GM18519 (cell line): ENCODE results near the gene ATN1.

ENCODE experiments used
- ATAC-seq: cut with Tn5 transposase; IDR thresholded peaks from one replicate; pipeline ENCODE4 v1.9.1; 2021; ENCODE audit warnings: mild to moderate bottlenecking, moderate library complexity; ENCODE audit not compliant: unreplicated experiment, low FRiP score

ATN1 gene

DNA sequence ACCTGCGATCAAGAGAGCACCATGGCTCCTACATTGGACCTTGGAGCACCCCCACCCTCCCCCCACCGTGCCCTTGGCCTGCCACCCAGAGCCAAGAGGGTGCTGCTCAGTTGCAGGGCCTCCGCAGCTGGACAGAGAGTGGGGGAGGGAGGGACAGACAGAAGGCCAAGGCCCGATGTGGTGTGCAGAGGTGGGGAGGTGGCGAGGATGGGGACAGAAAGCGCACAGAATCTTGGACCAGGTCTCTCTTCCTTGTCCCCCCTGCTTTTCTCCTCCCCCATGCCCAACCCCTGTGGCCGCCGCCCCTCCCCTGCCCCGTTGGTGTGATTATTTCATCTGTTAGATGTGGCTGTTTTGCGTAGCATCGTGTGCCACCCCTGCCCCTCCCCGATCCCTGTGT is 14.0 kb downstream of the ATN1 start:
- ATAC-seq: no peak

DNA sequence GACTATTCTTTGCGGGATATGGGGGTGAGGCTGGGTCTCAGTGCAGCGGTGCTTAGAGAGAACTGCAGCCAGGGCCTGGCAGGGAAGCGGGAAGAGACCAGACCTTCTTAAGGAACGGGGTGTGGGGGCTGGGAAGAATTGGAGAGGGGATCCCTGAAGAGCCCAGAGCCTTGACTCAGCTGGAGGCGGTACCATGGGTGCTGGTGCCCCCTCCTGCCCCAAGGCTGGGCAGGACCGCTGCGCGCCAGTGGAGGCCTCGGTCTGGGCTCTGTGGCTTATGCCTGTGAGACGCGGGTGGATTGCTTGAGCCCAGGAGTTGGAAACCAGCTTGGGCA is 14.5 kb downstream of the ATN1 start:
- no peak for ATAC-seq

DNA sequence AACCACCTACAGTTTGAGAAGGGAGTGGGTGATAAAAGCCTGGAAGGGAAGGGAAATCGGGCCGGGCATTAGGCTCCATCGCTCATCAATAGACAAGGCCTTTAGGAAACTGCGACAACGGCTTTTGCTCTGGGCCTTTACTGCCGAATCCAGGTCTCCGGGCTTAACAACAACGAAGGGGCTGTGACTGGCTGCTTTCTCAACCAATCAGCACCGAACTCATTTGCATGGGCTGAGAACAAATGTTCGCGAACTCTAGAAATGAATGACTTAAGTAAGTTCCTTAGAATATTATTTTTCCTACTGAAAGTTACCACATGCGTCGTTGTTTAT is 15.6 kb downstream of the ATN1 start:
- ATAC-seq: no peak

DNA sequence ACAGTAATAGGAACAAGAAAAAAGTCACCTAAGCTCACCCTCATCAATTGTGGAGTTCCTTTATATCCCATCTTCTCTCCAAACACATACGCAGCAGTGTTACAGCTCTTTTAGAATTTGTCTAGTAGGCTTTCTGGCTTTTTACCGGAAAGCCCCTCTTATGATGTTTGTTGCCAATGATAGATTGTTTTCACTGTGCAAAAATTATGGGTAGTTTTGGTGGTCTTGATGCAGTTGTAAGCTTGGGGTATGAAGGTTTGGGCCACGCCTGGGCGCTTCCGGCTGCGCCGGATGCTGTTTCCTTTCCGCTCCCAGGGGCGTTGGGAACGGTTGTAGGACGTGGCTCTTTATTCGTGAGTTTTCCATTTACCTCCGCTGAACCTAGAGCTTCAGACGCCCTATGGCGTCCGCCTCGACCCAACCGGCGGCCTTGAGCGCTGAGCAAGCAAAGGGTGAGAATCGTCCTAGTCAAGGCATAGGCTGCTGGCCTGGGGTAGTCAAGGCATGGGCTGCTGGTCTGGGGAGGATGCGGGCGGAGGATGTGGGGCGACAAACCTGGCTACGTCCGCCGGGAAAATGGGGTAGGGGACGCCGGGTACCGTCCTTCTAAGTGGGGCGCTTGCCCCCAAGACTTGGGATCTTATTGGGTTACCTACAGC is 16.1 kb downstream of the ATN1 start, which contains the start of the genes C12orf57 and RNU7-1:
Gene C12orf57, plus strand, starts transcription at position 301 of the 659 bp plus-strand sequence. Its CDS starts 100 bp downstream, at position 401.
Gene RNU7-1, plus strand, starts transcription at position 95 of the 659 bp plus-strand sequence.
- no peak for ATAC-seq

DNA sequence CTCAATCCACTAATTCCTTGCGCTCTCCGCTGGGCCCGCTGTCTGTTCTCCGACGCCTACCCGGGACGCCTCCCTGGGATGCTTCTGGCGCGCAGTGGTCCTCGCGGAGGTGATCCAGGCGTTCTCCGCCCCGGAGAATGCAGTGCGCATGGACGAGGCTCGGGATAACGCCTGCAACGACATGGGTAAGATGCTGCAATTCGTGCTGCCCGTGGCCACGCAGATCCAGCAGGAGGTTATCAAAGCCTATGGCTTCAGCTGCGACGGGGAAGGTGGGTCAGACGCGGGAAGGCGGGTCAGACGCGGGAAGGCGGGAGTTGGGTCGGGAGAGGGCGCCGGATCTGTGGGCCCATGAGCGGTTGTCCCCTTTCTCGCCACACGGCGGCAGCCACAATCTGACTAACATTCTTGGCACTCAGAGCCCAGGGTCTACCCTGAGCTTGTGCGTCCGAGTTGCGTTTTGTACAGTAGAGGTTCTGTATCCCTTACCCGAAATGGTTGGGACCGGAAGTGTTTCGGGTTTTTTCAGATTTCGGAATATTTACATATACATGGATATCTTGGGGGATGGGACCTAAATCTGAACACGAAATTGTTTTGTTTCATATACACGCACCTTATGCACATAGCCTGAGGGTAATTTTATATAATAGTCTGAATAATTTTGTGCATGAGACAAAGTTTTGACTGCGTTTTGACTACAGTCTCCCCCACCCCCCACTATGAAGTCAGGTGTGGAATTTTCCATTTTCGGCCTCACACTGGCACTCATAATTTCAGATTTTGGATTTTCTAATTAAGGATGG is 16.8 kb downstream of the ATN1 start:
- ATAC-seq: no peak

DNA sequence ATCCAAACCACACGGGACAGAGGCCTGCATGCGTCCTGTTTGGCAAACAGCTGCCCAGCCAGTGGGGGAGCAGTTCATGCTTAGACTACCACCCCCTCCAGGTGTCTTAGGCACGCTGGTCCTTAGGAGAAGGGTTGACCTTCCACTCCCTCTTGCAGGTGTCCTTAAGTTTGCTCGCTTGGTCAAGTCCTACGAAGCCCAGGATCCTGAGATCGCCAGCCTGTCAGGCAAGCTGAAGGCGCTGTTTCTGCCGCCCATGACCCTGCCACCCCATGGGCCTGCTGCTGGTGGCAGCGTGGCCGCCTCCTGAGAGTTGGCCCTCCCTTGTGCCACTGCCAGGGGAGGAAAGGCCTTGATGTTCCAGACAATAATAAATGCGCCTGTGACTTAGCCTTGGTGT is 17.9 kb downstream of the ATN1 start:
- no peak for ATAC-seq

DNA sequence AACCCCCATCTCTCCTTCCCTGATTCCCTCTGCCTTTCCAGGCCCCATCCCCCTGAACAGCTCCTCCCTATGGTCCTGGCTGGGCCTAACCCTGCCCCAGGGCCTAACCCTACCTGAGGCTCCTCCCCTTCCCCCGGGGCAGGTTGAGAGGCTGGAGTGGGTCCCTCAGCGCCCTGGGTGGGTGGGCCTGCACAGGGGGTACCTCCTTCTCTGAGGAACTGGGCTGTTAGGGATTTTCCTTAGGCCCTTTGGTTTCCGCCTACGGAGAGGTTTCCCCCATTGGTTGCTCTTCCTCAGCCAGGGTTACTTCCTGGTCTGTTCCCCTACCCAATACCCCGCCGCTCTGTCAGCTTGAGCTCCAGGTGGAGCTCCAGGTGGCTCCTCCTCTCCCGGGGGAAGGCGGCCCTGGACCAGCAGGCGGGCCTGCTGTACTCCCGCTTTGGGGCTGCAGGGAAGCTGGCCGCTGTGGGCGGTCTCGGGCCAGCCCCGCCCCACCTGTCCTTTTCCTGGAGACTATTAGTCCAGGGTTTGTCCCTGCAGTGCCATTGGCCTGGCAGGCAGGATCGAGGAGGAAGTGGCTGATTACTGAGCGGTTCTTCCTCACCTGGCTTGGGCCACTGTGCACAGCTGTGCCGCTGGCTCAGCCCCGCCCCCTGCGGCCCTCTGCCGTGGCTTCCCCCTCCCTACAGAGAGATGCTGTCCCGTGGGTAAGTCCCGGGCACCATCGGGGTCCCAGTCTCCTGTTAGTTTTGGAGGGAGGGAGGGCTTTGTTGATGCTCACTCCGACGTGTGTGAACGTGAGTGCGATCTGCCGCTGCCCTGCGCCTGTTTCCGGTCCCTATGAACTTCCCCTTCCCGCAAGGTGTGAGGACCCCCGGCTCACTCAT is 18.5 kb downstream of the ATN1 start:
- ATAC-seq: no peak

DNA sequence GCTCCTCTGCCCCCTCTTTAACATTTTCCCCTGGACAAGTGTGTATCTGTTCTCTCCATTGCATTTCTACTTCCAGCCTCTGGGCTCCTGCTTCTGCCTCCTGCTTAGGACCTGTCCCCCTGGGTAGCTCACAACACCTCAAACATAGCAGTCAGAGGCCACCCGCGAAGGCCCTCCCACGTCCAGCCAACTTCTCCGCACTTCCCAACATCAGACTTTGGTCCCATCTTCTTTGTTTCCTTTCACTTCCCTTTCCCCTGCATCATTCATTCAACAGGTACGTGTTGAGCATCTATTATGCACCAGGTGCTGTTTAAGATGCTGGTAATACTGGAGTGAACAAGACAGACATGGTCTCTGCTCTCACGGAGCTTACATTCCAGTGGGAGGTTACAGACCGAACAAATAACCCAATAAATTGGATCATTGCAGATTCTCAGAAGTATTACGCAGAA is 19.2 kb downstream of the ATN1 start:
- no peak for ATAC-seq

DNA sequence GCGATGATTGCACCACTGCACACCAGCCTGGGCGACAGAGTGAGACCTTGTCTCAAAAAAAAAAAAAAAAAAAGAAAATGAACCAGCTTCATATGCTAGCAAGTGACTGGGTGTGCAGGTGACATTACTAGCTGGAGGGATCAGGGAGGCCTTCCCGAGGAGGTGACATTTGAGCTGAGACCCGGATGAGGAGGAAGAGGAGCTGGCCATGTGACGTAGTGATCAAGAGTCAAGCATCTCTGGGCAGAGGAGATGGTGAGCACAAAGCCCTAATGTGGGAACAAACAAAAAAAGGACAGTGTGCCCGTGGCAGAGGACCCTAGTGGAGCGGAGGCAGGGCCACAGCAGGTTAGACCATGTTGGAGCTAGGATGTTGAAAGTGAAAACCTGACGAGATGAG is 19.9 kb downstream of the ATN1 start:
- no peak for ATAC-seq

DNA sequence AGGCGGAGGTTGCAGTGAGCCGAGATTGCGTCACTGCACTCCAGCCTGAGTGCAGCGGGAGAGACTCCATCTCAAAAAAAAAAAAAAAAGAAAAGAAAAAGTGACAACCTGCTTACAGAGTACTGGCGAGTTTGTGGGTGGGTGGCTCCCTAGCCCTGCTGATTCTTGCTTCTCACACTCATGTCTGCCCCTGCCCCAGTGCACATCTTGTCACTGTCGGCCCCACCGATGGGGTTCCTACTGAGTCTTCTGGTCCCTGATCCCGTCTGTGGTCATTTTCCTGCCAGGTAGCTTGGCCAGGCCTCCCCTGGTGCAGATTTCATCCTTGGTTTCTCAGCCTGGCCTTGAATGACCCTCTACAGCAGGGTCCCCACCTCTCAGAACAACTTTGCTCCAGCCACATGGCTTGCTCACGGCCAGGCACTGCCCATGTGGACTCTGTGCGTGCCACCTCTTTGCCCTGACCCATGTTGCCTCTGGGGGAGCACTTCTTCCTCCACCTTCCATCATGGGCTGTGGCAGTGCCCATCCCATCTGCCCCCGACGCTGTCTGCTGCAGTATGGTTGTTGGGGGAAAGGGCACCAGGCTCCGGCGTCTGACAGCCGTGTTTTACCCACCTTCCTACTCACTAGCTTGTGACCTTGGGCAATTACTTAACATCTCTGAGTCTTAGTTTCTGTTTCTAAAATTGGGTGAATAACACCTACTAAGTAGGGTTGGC is 21.3 kb downstream of the ATN1 start:
- ATAC-seq: no peak

DNA sequence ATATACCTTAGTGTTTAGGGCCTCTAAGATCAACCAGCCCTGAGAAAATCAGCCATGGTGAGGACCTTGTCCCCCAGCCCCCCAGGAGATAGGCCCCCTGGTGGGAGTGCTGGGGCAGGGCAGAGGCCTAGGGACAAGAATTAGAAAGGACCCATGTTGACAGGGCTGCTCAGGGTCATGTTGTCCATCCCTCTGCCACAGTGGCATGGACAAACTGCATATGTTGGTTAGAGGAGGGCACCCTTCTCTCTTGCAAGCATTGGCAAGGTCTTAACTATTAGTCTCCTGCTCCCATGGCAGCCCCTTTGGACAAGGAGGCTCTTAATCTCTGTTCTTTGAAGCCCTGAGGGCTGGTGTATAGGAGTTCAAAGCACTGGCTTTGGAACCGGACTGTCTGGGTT is 22.6 kb downstream of the ATN1 start:
- no peak for ATAC-seq

DNA sequence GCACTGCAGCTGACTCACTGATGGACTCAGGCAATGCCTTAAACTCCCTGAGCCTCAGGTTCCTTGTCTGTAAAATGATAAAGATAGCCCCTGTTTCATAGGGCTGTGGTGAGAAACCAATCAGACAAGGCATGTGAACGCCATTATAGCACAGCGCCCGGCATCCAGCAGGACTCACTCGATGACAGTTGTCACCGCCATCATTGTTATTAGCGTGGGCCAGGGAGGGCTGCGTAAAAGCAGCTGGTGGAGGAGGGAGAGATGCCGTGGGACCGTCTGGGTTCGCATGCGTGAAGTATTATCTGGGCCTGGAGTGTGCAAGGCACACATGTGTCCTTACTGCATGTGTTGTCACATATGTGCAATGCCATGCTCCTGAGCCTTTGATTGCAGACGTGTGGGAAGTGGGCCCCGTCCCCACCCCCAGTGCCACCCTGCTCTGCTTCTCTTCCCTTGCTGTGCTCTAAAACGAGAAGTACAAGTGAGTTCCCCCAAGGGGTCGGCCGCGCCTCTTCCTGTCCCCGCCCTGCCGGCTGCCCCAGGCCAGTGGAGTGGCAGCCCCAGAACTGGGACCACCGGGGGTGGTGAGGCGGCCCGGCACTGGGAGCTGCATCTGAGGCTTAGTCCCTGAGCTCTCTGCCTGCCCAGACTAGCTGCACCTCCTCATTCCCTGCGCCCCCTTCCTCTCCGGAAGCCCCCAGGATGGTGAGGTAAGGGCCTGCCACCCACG is 23.2 kb downstream of the ATN1 start, which contains the start of gene PTPN6:
Gene PTPN6, plus strand, starts transcription at position 546 of the 730 bp plus-strand sequence. Its CDS starts 157 bp downstream, at position 703.
- no peak for ATAC-seq

DNA sequence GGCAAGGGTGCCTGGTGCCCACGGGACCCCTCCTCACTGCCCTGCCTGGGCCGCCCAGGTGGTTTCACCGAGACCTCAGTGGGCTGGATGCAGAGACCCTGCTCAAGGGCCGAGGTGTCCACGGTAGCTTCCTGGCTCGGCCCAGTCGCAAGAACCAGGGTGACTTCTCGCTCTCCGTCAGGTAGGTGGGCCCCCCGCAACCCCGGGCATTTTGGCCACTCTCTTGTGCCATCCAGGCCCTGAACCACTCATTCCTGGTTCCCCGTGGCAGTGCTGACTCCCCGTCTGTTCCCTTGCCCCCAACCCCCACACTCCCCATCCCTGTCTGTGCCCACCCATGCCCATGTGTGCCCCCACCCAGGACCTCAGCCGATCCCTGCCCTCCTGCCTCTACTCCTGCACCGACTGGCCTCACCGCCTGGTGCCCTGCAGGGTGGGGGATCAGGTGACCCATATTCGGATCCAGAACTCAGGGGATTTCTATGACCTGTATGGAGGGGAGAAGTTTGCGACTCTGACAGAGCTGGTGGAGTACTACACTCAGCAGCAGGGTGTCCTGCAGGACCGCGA is 23.9 kb downstream of the ATN1 start:
- ATAC-seq: no peak

DNA sequence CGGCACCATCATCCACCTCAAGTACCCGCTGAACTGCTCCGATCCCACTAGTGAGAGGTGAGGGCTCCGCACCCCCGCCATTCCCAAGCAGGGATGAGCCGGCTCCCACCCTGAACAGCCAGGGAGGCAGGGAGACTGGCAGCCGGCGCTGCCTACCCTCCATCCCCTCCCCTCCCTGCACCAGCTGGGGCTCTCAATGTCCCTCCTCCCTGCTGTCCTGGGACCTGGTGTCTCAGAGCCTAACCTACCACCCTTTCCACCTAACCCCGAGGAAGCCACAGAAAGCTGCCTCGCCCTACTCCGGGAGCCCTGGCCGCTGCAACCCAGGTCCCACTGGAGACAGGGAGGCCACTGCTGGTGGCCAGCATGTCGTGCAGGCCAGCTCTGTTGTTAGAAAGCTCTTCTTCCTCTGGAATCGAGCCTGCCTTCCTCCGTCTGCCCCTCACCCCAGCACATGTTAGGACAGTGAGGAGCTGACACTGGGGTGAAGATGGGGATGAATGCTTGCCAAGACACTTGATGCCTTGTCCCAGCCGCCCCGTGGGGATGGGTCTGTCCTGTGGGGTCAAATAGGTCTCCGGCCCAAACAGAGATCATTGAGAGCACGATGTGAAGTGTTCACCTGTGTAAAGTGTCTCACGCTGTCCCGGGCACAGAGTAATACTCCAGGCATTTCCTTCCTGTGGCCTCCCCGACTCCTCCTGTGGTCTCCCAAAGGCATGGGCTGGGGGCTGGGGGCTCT is 24.5 kb downstream of the ATN1 start:
- no peak for ATAC-seq

DNA sequence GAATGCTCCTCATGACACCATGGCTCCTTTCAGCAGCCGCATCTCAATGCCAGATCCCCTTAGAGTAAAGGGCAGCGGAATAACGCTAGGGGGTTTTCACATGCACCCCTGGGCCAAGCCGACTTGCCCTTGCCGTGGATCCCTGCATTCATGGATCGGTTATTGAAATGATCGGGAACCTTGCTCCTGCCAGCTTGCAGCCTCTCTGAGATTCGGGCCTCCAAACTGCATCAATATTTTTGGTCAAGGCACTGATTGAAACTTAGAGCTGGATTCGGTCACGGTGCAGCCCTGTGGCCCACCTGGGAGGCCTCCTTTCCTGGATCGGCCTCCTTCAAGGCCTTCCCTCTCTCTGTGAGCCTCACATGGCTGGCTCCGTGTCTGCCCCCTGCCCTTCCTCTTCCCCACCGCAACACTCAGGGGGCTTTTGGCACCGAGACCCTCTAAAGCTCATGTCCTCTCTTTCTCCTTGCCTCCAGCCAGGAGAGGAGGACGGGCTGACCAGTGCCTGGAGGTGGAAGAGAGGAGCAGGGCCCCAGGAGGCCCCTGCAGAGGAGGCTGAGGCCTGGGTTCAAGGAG is 25.2 kb downstream of the ATN1 start:
- ATAC-seq: no peak

DNA sequence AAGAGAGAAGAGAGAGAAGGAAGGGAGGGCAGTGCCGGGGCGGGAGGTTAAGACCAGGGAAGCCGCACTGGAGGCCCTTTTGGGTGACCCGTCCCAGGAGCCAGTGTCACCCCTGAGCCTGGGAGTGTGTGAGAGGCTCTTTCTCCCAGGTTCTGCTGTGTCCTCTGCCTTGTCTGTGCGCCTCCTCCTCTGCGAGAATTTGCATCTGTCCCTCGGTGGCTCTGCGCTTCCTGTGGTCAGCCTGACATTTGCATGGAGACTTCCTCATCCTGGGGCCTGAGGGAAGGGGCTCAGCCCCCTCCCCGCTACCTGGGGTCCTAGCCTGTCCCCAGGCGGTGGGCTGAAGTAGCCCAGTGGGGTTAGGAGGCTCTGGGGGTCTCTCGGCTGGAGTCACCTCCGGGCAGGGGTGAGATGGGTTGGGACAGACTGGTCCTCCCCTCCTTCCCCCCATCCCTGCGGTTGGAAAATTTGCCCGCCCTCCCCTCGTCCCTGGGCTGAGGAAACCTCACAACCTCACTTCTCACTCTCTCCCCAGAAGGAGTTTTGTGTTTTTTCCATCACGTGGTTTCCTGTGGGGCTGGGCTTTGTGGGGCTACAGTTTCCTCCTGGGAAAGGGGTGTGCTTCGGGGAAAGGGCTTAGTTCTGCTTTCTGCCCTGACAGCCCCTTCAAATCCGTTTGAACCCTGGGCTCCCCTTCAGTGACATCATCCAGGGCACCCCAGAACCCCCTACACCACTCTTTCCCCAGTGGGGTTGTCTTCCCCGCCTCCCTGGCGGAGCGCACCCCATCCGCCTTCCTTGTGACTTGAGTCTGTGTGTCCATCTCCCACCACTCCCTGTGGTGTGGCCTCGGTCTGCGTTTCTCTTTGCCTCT is 25.9 kb downstream of the ATN1 start:
- ATAC-seq: peak; percentile 30

DNA sequence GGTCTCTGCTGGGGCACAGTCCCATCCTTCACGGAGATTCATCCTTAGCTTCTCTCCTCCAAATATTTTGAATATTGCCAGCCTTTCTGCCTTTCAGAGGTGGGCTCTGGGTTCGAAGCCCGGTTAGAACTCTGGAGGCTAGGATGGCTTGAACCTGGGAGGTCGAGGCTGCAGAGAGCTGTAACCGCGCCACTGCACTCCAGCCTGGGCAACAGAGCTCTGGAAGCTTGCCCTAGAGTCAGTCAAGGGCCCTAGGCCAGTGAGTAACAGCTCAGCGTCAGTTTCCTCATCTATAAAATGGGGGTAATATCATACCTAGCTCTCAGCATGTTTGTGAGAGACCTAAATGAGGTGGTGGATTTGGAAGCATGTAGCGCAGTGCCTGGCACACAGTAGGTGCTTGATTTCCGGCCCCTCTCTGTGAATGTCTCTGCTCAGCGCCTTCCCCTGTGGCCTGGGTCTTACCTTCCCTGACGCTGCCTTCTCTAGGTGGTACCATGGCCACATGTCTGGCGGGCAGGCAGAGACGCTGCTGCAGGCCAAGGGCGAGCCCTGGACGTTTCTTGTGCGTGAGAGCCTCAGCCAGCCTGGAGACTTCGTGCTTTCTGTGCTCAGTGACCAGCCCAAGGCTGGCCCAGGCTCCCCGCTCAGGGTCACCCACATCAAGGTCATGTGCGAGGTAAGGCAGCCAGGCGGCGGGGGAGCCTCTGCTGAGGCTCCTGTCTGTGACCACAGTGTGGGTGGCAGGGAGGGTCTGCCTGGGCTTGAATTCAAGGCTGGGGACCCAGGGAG is 26.8 kb downstream of the ATN1 start:
- no peak for ATAC-seq
